Measurements from ENCODE around the gene PADI3.

- TF ChIP-seq POLR2A (IDR thresholded peaks at IDR 0.05) (no peak), CTCF (IDR thresholded peaks at IDR 0.05) (no peak)
Measured at GRCh38 chr1:17232759-17233661, 15.9 kb upstream of the PADI3 start.

Data from body of pancreas (tissue), 4 donors.